Keratinocyte (primary cell): Measurements from ENCODE around the gene ATP6V0A1. TPM values are rescaled to one million over a fixed set of nuclear protein-coding genes. Genes with fewer than 3 reads are reported as not detected.
A peak's percentile ranks its signal among the peaks of the same experiment; 100 is the strongest.

Experiments used
- DNase-seq: peaks from one replicate; pipeline ENCODE4 v3.0.0-alpha.2; 2011; ENCODE audit warnings: low read depth, missing footprints, low spot score
- FAIRE-seq: peaks from 2 replicates; lab custom pipeline; 2011; peaks lifted over from hg19 to GRCh38; lab: Jason Lieb, UNC
- H2AFZ ChIP-seq: 2 replicates; pipeline ENCODE4 v1.6.0; 2012; ENCODE audit warnings: low read length, control low read depth, inconsistent platforms; ENCODE audit not compliant: control insufficient read depth
- H3K27ac ChIP-seq: 2 replicates; pipeline ENCODE4 v1.5.1; 2011; ENCODE audit warnings: low read length; ENCODE audit not compliant: control insufficient read depth, insufficient read depth
- H3K27me3 ChIP-seq: 3 replicates; pipeline ENCODE4 v1.6.0; 2011; ENCODE audit warnings: low read length; ENCODE audit not compliant: control insufficient read depth, insufficient read depth; ENCODE audit errors: extremely low read depth
- H3K36me3 ChIP-seq, 2 experiments: 2 replicates in 1 of 2; 3 replicates in 1 of 2; pipeline ENCODE4 v1.5.1; 2011; ENCODE audit warnings: low read length in 2 of 2, mild to moderate bottlenecking in 1 of 2; ENCODE audit not compliant: control insufficient read depth in 2 of 2, insufficient read depth in 2 of 2; ENCODE audit errors: extremely low read depth in 1 of 2
- H3K4me1 ChIP-seq: 3 replicates; pipeline ENCODE4 v1.5.1; 2011; ENCODE audit warnings: low read length; ENCODE audit not compliant: control insufficient read depth, insufficient read depth; ENCODE audit errors: extremely low read depth
- H3K4me2 ChIP-seq: 3 replicates; pipeline ENCODE4 v1.6.0; 2011; ENCODE audit warnings: low read depth, low read length; ENCODE audit not compliant: control insufficient read depth, insufficient read depth; ENCODE audit errors: extremely low read depth
- H3K4me3 ChIP-seq, 3 experiments: fragments of 200-600 bp in 1 of 3; sonication (generic) in 1 of 3; 2 replicates in 2 of 3; 3 replicates in 1 of 3; pipeline ENCODE4 v1.5.1; 2011 to 2016; ENCODE audit warnings: low read length in 3 of 3, mild to moderate bottlenecking in 3 of 3, control low read depth in 2 of 3, inconsistent platforms in 1 of 3, low read depth in 1 of 3, mixed read lengths in 1 of 3, mixed run types in 1 of 3, moderate library complexity in 1 of 3; ENCODE audit not compliant: control insufficient read depth in 2 of 3, insufficient read depth in 2 of 3; ENCODE audit errors: extremely low read depth in 1 of 3
- H3K79me2 ChIP-seq: 2 replicates; pipeline ENCODE4 v1.6.0; 2012; ENCODE audit warnings: low read length; ENCODE audit not compliant: control insufficient read depth, insufficient read depth
- H3K9ac ChIP-seq: 3 replicates; pipeline ENCODE4 v1.6.0; 2011; ENCODE audit warnings: low read length; ENCODE audit not compliant: control insufficient read depth, insufficient read depth; ENCODE audit errors: extremely low read depth
- H3K9me1 ChIP-seq: 3 replicates; pipeline ENCODE4 v1.6.0; 2011; ENCODE audit warnings: low read length; ENCODE audit not compliant: control insufficient read depth, insufficient read depth; ENCODE audit errors: extremely low read depth
- H3K9me3 ChIP-seq: 2 replicates; pipeline ENCODE4 v1.5.1; 2012; ENCODE audit warnings: low read depth, low read length; ENCODE audit not compliant: control insufficient read depth
- H4K20me1 ChIP-seq: 3 replicates; pipeline ENCODE4 v1.6.0; 2011; ENCODE audit warnings: low read length; ENCODE audit not compliant: control insufficient read depth, insufficient read depth; ENCODE audit errors: extremely low read depth
- CTCF ChIP-seq, 3 experiments: IDR thresholded peaks in 1 of 3; conservative IDR thresholded peaks in 1 of 3; optimal IDR thresholded peaks in 1 of 3; 2 replicates in 2 of 3; 3 replicates in 1 of 3; pipeline versions ENCODE3 to v1.5.1; 2011; ENCODE audit warnings: low read length in 3 of 3, mild to moderate bottlenecking in 3 of 3, moderate library complexity in 2 of 3, control low read depth in 1 of 3, inconsistent platforms in 1 of 3; ENCODE audit not compliant: insufficient read depth in 2 of 3; ENCODE audit errors: extremely low read depth in 1 of 3
- EZH2 ChIP-seq: IDR thresholded peaks from one replicate; pipeline ENCODE4 v1.6.1; 2012; ENCODE audit warnings: inconsistent platforms, mild to moderate bottlenecking, low read length, moderate library complexity
- dilution Hi-C: fragments of 300-500 bp; cut with MboI; formaldehyde crosslinking; loops from one replicate; pipeline ENCODE4 v1.7.0; 2020; ENCODE audit warnings: low sequenced_read_pairs; ENCODE audit not compliant: extremely low pct_ligation_motif_present
- polyA plus RNA-seq, 5 experiments: library from polyadenylated mRNA; depleted of rRNA in 3 of 5; stranded (reverse) in 3 of 5; stranded (forward) in 1 of 5; unstranded in 1 of 5; fragments of >200 nt; gene quantifications; 1 replicate in 1 of 5; 2 replicates in 3 of 5; 3 replicates in 1 of 5; pipeline versions ENCODE4 v1.2.1 to v1.2.3, GENCODE V29; 2011 to 2012; ENCODE audit warnings: missing spikeins in 2 of 5, low read depth in 1 of 5, low replicate concordance in 1 of 5

The ATP6V0A1 gene
- polyA plus RNA-seq, 1 donor (not counting 4 experiments of a cell fraction or from before 2014, with no cell fraction given): 24.0 TPM

- H3K4me3 ChIP-seq: peak overlapping the region; percentile 59 to 91 (median 66)
- FAIRE-seq: no peak
- dilution Hi-C loops: no loop called here
Measured at GRCh38 chr17:42537156-42537805, 78.6 kb downstream of the ATP6V0A1 start.

GRCh38 chr17:42537826-42538451 lies 79.3 kb downstream of the ATP6V0A1 start:
- dilution Hi-C loops: no loop called here
- Histone ChIP-seq H3K9me3 (no peaks in the 10 kb centered on the region), H3K27me3 (no peaks in the 10 kb centered on the region), H3K9me1 (no peaks in the 10 kb centered on the region), H3K4me3 (no peak overlapping the region), H3K79me2 (peaks cover 5% of the 10 kb centered on the region), H3K9ac (no peak overlapping the region), H2AFZ (no peak overlapping the region), H3K4me1 (peaks cover 20% of the 10 kb centered on the region), H3K27ac (no peak overlapping the region), H3K4me2 (no peak overlapping the region), H4K20me1 (no peaks in the 10 kb centered on the region), H3K36me3 (peaks cover 0 to 8% of the 10 kb centered on the region in 2 experiments)
- DNase-seq (no peak), FAIRE-seq (no peak)
- TF ChIP-seq CTCF (optimal IDR thresholded peaks at IDR 0.05 in 1 of 3, IDR thresholded peaks at IDR 0.05 in 1 of 3, conservative IDR thresholded peaks at IDR 0.05 in 1 of 3; ENCODE audit: extremely low read depth in 1 of 3, insufficient read depth in 2 of 3, low read length in 3 of 3): no peak
- no peak for TF ChIP-seq EZH2

More at GRCh38 chr17:42537156-42537805, 78.6 kb downstream of the ATP6V0A1 start:
- no peak for TF ChIP-seq CTCF (optimal IDR thresholded peaks at IDR 0.05 in 1 of 3, IDR thresholded peaks at IDR 0.05 in 1 of 3, conservative IDR thresholded peaks at IDR 0.05 in 1 of 3; ENCODE audit: extremely low read depth in 1 of 3, insufficient read depth in 2 of 3, low read length in 3 of 3)
- no peak for TF ChIP-seq EZH2
- Histone ChIP-seq H3K27me3 (no peaks in the 10 kb centered on the region), H3K4me1 (peaks cover 20% of the 10 kb centered on the region), H3K9me3 (no peaks in the 10 kb centered on the region), H3K27ac (no peak overlapping the region), H3K79me2 (peaks cover 5% of the 10 kb centered on the region), H4K20me1 (no peaks in the 10 kb centered on the region), H2AFZ (no peak overlapping the region), H3K9ac (peak overlapping the region; percentile 82), H3K36me3 (peaks cover 0 to 5% of the 10 kb centered on the region in 2 experiments), H3K9me1 (no peaks in the 10 kb centered on the region), H3K4me2 (peak overlapping the region; percentile 99)
- DNase-seq: no peak
